ENCODE results near the gene ZMYM3.

DNA sequence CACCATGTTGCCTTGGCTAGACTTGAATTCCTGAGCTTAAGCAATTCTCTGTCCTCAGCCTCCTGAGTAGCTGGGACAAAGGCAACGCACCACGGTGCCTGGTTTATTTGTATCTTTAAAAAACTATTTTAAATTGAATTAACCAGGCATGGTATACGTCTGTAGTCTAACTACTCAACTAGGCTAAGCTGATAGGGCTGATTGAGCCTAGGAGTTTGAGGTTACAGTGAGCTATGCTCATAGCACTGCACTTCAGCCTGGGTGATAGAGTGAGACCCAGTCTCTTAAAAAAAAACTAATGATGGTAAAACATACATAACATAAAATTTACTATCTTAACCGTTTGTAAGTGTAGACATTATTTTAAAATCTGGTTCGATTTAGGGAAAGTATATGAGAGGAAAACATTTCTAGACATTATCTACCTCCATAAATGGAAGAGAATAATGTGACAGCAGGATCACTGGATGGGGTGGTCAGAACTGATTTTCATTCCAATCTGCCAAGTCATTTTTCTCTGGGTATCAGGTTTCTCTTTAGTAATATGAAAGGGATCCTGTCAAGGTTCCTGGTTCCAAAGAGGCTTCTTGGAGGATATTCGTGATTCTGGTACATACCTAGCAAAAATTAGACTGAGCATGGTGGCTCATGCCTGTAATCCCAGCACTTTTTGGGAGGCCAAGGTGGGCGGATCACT lies 38.9 kb upstream of the ZMYM3 start:
- TF ChIP-seq, protein P1, sequence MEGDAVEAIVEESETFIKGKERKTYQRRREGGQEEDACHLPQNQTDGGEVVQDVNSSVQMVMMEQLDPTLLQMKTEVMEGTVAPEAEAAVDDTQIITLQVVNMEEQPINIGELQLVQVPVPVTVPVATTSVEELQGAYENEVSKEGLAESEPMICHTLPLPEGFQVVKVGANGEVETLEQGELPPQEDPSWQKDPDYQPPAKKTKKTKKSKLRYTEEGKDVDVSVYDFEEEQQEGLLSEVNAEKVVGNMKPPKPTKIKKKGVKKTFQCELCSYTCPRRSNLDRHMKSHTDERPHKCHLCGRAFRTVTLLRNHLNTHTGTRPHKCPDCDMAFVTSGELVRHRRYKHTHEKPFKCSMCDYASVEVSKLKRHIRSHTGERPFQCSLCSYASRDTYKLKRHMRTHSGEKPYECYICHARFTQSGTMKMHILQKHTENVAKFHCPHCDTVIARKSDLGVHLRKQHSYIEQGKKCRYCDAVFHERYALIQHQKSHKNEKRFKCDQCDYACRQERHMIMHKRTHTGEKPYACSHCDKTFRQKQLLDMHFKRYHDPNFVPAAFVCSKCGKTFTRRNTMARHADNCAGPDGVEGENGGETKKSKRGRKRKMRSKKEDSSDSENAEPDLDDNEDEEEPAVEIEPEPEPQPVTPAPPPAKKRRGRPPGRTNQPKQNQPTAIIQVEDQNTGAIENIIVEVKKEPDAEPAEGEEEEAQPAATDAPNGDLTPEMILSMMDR (IDR thresholded peaks at IDR 0.05) = no peak
- TF ChIP-seq POLR2A (IDR thresholded peaks at IDR 0.05) = no peak

Data from adrenal gland (tissue), 5 donors.